H1 (cell line): ENCODE measurements around the gene SPTSSB. TPM values are rescaled to one million over a fixed set of nuclear protein-coding genes. Genes with fewer than 3 reads are reported as not detected.

Source experiments
- ATF2 ChIP-seq: IDR thresholded peaks from 2 replicates; pipeline ENCODE4 v1.6.1; 2012; ENCODE audit warnings: low read length, inconsistent platforms
- TCF12 ChIP-seq: IDR thresholded peaks from 2 replicates; pipeline ENCODE4 v1.6.1; 2011; ENCODE audit warnings: low read depth, mild to moderate bottlenecking, low read length
- USF2 ChIP-seq: IDR thresholded peaks from 2 replicates; pipeline ENCODE4 v1.6.1; 2011; ENCODE audit warnings: low read length, improper control_type of control experiment
- YY1 ChIP-seq: IDR thresholded peaks from 2 replicates; pipeline ENCODE4 v1.6.1; 2011; ENCODE audit warnings: low read depth, mild to moderate bottlenecking, low read length
- polyA plus RNA-seq, 7 experiments: library from polyadenylated mRNA; depleted of rRNA in 3 of 7; stranded (reverse) in 5 of 7; unstranded in 2 of 7; fragments of >200 nt in 5 of 7; fragments of 200-250 nt in 2 of 7; gene quantifications; 1 replicate in 5 of 7; 2 replicates in 1 of 7; 4 replicates in 1 of 7; pipeline versions ENCODE4 v1.2.1 to v1.2.3, GENCODE V29; 2011 to 2013; ENCODE audit warnings: missing spikeins in 2 of 7, mixed read lengths in 2 of 7
- total RNA-seq: library from RNA; stranded (reverse); fragmentation: NEBNext Ultra II Directional; extraction: Animal tissue kit (Norgen Biotek cat#: 25700); gene quantifications from 2 replicates; pipeline ENCODE4 v1.2.1, GENCODE V29; 2021

The SPTSSB gene
- total and polyA plus RNA-seq, 2 of the 8 experiments (the other 6 are each of a cell fraction or from before 2014, with no cell fraction given) = 33.4 to 52.5 TPM

GRCh38 chr3:161392853-161393252 lies 21.5 kb upstream of the SPTSSB start (continued):
- no peak for TF ChIP-seq USF2
- no peak for TF ChIP-seq YY1
- TF ChIP-seq TCF12 = no peak
- TF ChIP-seq ATF2 = no peak
